IPS-15b (cell line): ENCODE measurements around the gene ACAP2.
"Not testable (repeated sequence)": the region's sequence is repeated elsewhere in the genome, so short reads cannot be mapped to it uniquely, and the experiment has no call there.

ENCODE experiments used
- H3K27me3 ChIP-seq: one replicate; pipeline ENCODE4 v1.6.1; 2013; ENCODE audit warnings: low read length; ENCODE audit not compliant: control insufficient read depth, insufficient read depth
- H3K36me3 ChIP-seq: one replicate; pipeline ENCODE4 v1.6.1; 2013; ENCODE audit warnings: low read length; ENCODE audit not compliant: control insufficient read depth, insufficient read depth
- H3K4me1 ChIP-seq: one replicate; pipeline ENCODE4 v1.6.1; 2013; ENCODE audit warnings: mild to moderate bottlenecking, low read length; ENCODE audit not compliant: control insufficient read depth, insufficient read depth
- H3K4me3 ChIP-seq: one replicate; pipeline ENCODE4 v1.5.1; 2013; ENCODE audit warnings: low read depth, low read length
- H3K9ac ChIP-seq: one replicate; pipeline ENCODE4 v1.6.1; 2013; ENCODE audit warnings: low read depth, mild to moderate bottlenecking, low read length
- H3K9me3 ChIP-seq: one replicate; pipeline ENCODE4 v1.6.1; 2013; ENCODE audit warnings: mild to moderate bottlenecking, low read length; ENCODE audit not compliant: control insufficient read depth, insufficient read depth

ACAP2 gene

GRCh38 chr3:195403841-195404408 is 38.9 kb downstream of the ACAP2 start:
- Histone ChIP-seq H3K4me1 (no peaks in the 10 kb centered on the region), H3K9me3 (no peaks in the 10 kb centered on the region), H3K27me3 (no peaks in the 10 kb centered on the region), H3K9ac (no peak overlapping the region), H3K4me3 (no peak overlapping the region), H3K36me3 (no peaks in the 10 kb centered on the region)

DNA sequence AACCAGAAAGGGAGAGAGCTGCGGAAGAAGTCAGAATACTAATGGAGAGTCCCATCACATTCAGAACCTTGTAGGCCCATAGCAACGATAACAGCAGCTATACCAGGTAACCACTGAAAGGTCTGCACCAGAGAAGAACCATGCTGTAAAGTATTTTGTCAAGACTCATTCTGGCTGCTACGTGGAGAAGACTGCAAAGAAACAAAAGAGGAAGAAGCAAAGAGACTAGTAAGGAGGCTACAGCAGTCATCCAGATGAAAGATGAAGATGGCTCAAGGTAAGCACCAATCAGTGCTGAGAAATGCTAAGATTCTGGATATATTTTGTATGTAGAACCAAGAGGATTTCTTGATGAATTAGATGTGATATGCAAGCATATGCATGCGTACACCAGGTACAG is 39.6 kb downstream of the ACAP2 start:
- Histone ChIP-seq H3K27me3 (no peaks in the 10 kb centered on the region), H3K4me3 (no peak overlapping the region), H3K4me1 (peaks cover 3% of the 10 kb centered on the region), H3K9ac (no peak overlapping the region), H3K36me3 (no peaks in the 10 kb centered on the region), H3K9me3 (no peaks in the 10 kb centered on the region)

GRCh38 chr3:195401943-195402342 is 40.9 kb downstream of the ACAP2 start:
- Histone ChIP-seq H3K4me3 (no peak overlapping the region), H3K27me3 (no peaks in the 10 kb centered on the region), H3K4me1 (peaks cover 10% of the 10 kb centered on the region), H3K9ac (no peak overlapping the region), H3K36me3 (no peaks in the 10 kb centered on the region), H3K9me3 (no peaks in the 10 kb centered on the region)

GRCh38 chr3:195398460-195398859 is 44.4 kb downstream of the ACAP2 start:
- not testable (repeated sequence) for H3K27me3 ChIP-seq
- peaks cover 14% of the 10 kb centered on the region for H3K4me1 ChIP-seq

GRCh38 chr3:195397524-195397923 is 45.3 kb downstream of the ACAP2 start:
- H3K4me3 ChIP-seq: no peak overlapping the region
- no peaks in the 10 kb centered on the region for H3K9me3 ChIP-seq
- no peaks in the 10 kb centered on the region for H3K27me3 ChIP-seq
- no peak overlapping the region for H3K9ac ChIP-seq
- peaks cover 14% of the 10 kb centered on the region for H3K4me1 ChIP-seq
- no peaks in the 10 kb centered on the region for H3K36me3 ChIP-seq

More at GRCh38 chr3:195398460-195398859, 44.4 kb downstream of the ACAP2 start:
- H3K4me3 ChIP-seq, H3K9ac ChIP-seq, H3K9me3 ChIP-seq, H3K36me3 ChIP-seq: not testable (repeated sequence)

- Histone ChIP-seq H3K9me3 (no peaks in the 10 kb centered on the region), H3K9ac (no peak overlapping the region), H3K27me3 (no peaks in the 10 kb centered on the region), H3K36me3 (no peaks in the 10 kb centered on the region), H3K4me1 (peaks cover 14% of the 10 kb centered on the region), H3K4me3 (no peak overlapping the region)
Observed at GRCh38 chr3:195395208-195395816, 47.5 kb downstream of the ACAP2 start.

GRCh38 chr3:195394700-195395099 is 48.1 kb downstream of the ACAP2 start:
- H3K36me3 ChIP-seq: no peaks in the 10 kb centered on the region
- no peaks in the 10 kb centered on the region for H3K27me3 ChIP-seq
- H3K4me1 ChIP-seq: peaks cover 14% of the 10 kb centered on the region
- H3K4me3 ChIP-seq: no peak overlapping the region
- H3K9ac ChIP-seq: no peak overlapping the region
- no peaks in the 10 kb centered on the region for H3K9me3 ChIP-seq

- Histone ChIP-seq H3K36me3 (no peaks in the 10 kb centered on the region), H3K4me1 (peaks cover 14% of the 10 kb centered on the region), H3K4me3 (no peak overlapping the region), H3K27me3 (no peaks in the 10 kb centered on the region), H3K9ac (no peak overlapping the region), H3K9me3 (no peaks in the 10 kb centered on the region)
Observed at GRCh38 chr3:195394024-195394423, 48.8 kb downstream of the ACAP2 start.

DNA sequence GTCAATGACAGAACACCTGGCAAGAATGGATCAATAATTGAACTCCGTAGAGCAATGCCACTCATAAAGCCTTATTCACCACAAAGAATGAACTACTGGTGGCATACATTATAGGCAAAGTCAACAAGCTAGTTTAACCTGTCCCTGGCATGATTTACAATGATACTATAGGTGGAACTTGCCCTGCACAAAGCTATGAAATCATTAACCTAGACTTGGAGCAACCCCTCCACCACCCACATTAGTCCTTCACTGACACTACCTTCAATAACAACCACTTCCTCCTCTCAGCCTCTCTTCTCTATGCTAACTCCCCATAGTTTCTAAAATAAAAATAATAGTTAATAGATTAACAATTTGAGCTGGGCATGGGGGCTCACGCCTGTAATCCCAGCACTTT is 54.4 kb downstream of the ACAP2 start:
- Histone ChIP-seq H3K4me1 (peaks cover 9% of the 10 kb centered on the region), H3K4me3 (no peak overlapping the region), H3K36me3 (no peaks in the 10 kb centered on the region), H3K9ac (no peak overlapping the region), H3K9me3 (no peaks in the 10 kb centered on the region), H3K27me3 (no peaks in the 10 kb centered on the region)

DNA sequence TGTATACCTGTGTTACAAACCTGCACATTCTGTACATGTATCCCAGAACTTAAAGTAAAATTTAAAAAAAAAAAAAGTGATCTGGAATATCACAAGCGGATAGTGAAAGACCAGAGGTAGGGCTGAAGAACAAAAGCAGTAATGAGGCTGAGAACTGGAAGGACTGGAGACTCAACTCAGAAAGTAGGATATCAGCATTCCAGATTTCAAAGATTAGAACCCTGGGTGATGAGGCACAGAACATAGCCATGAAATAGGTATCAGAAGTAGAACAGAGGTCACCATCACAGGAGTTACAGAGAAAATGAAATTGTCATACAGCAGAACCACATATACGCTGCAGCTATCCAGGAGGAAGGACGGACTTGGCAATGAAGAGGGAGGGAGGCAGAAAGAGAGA is 56.1 kb downstream of the ACAP2 start:
- H3K27me3 ChIP-seq: no peaks in the 10 kb centered on the region
- H3K4me1 ChIP-seq: peaks cover 13% of the 10 kb centered on the region
- no peak overlapping the region for H3K4me3 ChIP-seq
- H3K9ac ChIP-seq: no peak overlapping the region
- H3K36me3 ChIP-seq: no peaks in the 10 kb centered on the region
- H3K9me3 ChIP-seq: no peaks in the 10 kb centered on the region

- Histone ChIP-seq H3K4me1 (peaks cover 23% of the 10 kb centered on the region), H3K9ac (no peak overlapping the region)
Observed at GRCh38 chr3:195385526-195385925, 57.3 kb downstream of the ACAP2 start.

GRCh38 chr3:195384952-195385351 is 57.9 kb downstream of the ACAP2 start:
- Histone ChIP-seq H3K27me3 (no peaks in the 10 kb centered on the region), H3K36me3 (no peaks in the 10 kb centered on the region), H3K4me1 (peaks cover 23% of the 10 kb centered on the region), H3K9me3 (no peaks in the 10 kb centered on the region), H3K9ac (no peak overlapping the region), H3K4me3 (no peak overlapping the region)

More at GRCh38 chr3:195385526-195385925, 57.3 kb downstream of the ACAP2 start:
- no peaks in the 10 kb centered on the region for H3K9me3 ChIP-seq
- H3K4me3 ChIP-seq: no peak overlapping the region
- no peaks in the 10 kb centered on the region for H3K36me3 ChIP-seq
- no peaks in the 10 kb centered on the region for H3K27me3 ChIP-seq
